CD14-positive monocyte (primary cell): Measurements from ENCODE around the gene ZNF22. TPM values are rescaled to one million over a fixed set of nuclear protein-coding genes. Genes with fewer than 3 reads are reported as not detected.

Experiments used
- DNase-seq, 3 donors: peaks; one replicate each; pipeline ENCODE4 v3.0.0-alpha.2; 2011 to 2022
- H2AFZ ChIP-seq: 2 replicates; pipeline ENCODE4 v1.6.0; 2012; ENCODE audit warnings: mild to moderate bottlenecking, low read depth, low read length, inconsistent platforms; ENCODE audit not compliant: insufficient read depth, poor library complexity, severe bottlenecking
- H3K27ac ChIP-seq, 2 donors: 1 replicate in 1 of 2; 2 replicates in 1 of 2; pipeline ENCODE4 v1.5.1; 2012 to 2013; ENCODE audit warnings: low read length in 2 of 2, control low read depth in 1 of 2, inconsistent platforms in 1 of 2, low read depth in 1 of 2, mild to moderate bottlenecking in 1 of 2
- H3K27me3 ChIP-seq, 2 donors: one replicate each; pipeline versions ENCODE4 v1.6.0 to v1.6.1; 2011 to 2013; ENCODE audit warnings: low read length in 2 of 2; ENCODE audit not compliant: control insufficient read depth in 2 of 2, insufficient read depth in 2 of 2
- H3K36me3 ChIP-seq, 2 donors: replicated peaks in 1 of 2; 1 replicate in 1 of 2; 2 replicates in 1 of 2; pipeline versions ENCODE4 v1.5.1 to v1.6.1; 2012 to 2013; ENCODE audit warnings: low read length in 2 of 2, control low read depth in 1 of 2, inconsistent platforms in 1 of 2, mild to moderate bottlenecking in 1 of 2; ENCODE audit not compliant: insufficient read depth in 2 of 2, control insufficient read depth in 1 of 2
- H3K4me1 ChIP-seq, 2 donors: 1 replicate in 1 of 2; 2 replicates in 1 of 2; pipeline versions ENCODE4 v1.5.1 to v1.6.1; 2012 to 2013; ENCODE audit warnings: low read length in 2 of 2, control low read depth in 1 of 2, inconsistent platforms in 1 of 2, mild to moderate bottlenecking in 1 of 2, moderate library complexity in 1 of 2; ENCODE audit not compliant: insufficient read depth in 2 of 2, control insufficient read depth in 1 of 2
- H3K4me2 ChIP-seq: replicated peaks from 2 replicates; pipeline ENCODE3; 2012; ENCODE audit warnings: low read length, moderate library complexity, mild to moderate bottlenecking; ENCODE audit not compliant: poor library complexity, severe bottlenecking; ENCODE audit errors: extremely low read depth
- H3K4me3 ChIP-seq, 3 experiments: fragments of 200-600 bp in 1 of 3; sonication (generic) in 1 of 3; replicated peaks in 1 of 3; 1 replicate in 2 of 3; 2 replicates in 1 of 3; pipeline ENCODE4 v1.5.1; 2011 to 2013; ENCODE audit warnings: low read length in 3 of 3, mild to moderate bottlenecking in 3 of 3, control low read depth in 2 of 3, low read depth in 2 of 3, inconsistent platforms in 1 of 3, moderate library complexity in 1 of 3
- H3K79me2 ChIP-seq: 2 replicates; pipeline ENCODE4 v1.6.0; 2012; ENCODE audit warnings: mild to moderate bottlenecking, control low read depth, inconsistent platforms, low read length, moderate library complexity; ENCODE audit not compliant: insufficient read depth
- H3K9ac ChIP-seq: 2 replicates; pipeline ENCODE4 v1.6.0; 2017; ENCODE audit warnings: low read length, mild to moderate bottlenecking; ENCODE audit not compliant: insufficient read depth, poor library complexity, severe bottlenecking
- H3K9me3 ChIP-seq, 2 donors: replicated peaks in 1 of 2; 1 replicate in 1 of 2; 2 replicates in 1 of 2; pipeline versions ENCODE4 v1.5.1 to v1.6.1; 2012 to 2013; ENCODE audit warnings: low read length in 2 of 2, control low read depth in 1 of 2; ENCODE audit not compliant: control insufficient read depth in 1 of 2, insufficient read depth in 1 of 2
- H4K20me1 ChIP-seq: 2 replicates; pipeline ENCODE4 v1.6.0; 2012; ENCODE audit warnings: mild to moderate bottlenecking, low read length, control low read depth, moderate library complexity; ENCODE audit not compliant: insufficient read depth
- H3K27ac Mint-ChIP-seq, 7 donors: one replicate each; pipeline ENCODE4 v1.8.0; 2020; ENCODE audit warnings: mild to moderate bottlenecking in 7 of 7, mixed read lengths in 7 of 7, moderate library complexity in 6 of 7, inconsistent platforms in 2 of 7
- H3K27me3 Mint-ChIP-seq, 3 donors: one replicate each; pipeline ENCODE4 v1.8.0; 2021 to 2022; ENCODE audit warnings: low read depth in 3 of 3, mild to moderate bottlenecking in 3 of 3, mixed read lengths in 3 of 3, moderate library complexity in 3 of 3, inconsistent platforms in 1 of 3
- H3K36me3 Mint-ChIP-seq, 2 donors: one replicate each; pipeline ENCODE4 v1.8.0; 2020; ENCODE audit warnings: mixed read lengths in 2 of 2, inconsistent platforms in 1 of 2, mild to moderate bottlenecking in 1 of 2
- H3K4me1 Mint-ChIP-seq: one replicate; pipeline ENCODE4 v1.8.0; 2020; ENCODE audit warnings: mild to moderate bottlenecking, mixed read lengths
- H3K4me3 Mint-ChIP-seq, 2 donors: one replicate each; pipeline ENCODE4 v1.8.0; 2020; ENCODE audit warnings: mild to moderate bottlenecking in 2 of 2, mixed read lengths in 2 of 2, moderate library complexity in 1 of 2
- H3K9me3 Mint-ChIP-seq, 7 donors: one replicate each; pipeline ENCODE4 v1.8.0; 2020 to 2022; ENCODE audit warnings: mixed read lengths in 7 of 7, mild to moderate bottlenecking in 6 of 7, moderate library complexity in 6 of 7, inconsistent platforms in 2 of 7
- CTCF ChIP-seq: fragments of 200-600 bp; IDR thresholded peaks from one replicate; pipeline ENCODE4 v1.8.0; 2022; ENCODE audit warnings: antibody characterized with exemption, mild to moderate bottlenecking
- WGBS: methylation state at CpG from one replicate; pipeline ENCODE4 v1.1.5; 2013; ENCODE audit warnings: missing lambda C conversion rate; ENCODE audit not compliant: insufficient coverage; 5-methylcytosine and 5-hydroxymethylcytosine counted together
- intact Hi-C, 2 donors: fragments of 100-400 bp; cut with micrococcal nuclease; formaldehyde crosslinking; loops; one replicate each; pipeline versions ENCODE4 v1.15.0 to v1.15.1; 2023
- polyA plus RNA-seq, 3 donors: library from polyadenylated mRNA; depleted of rRNA in 1 of 3; unstranded in 2 of 3; stranded (reverse) in 1 of 3; fragments of 300-500 nt in 2 of 3; fragments of >200 nt in 1 of 3; fragmentation: Illumina TruSeq in 2 of 3; gene quantifications; 1 replicate in 2 of 3; 2 replicates in 1 of 3; pipeline ENCODE4 v1.2.3, GENCODE V29; 2012 to 2021

ZNF22 gene
- polyA plus RNA-seq, 3 donors: 4.1 to 14.6 (median 10.4) TPM

- Histone ChIP-seq H3K4me2 (no peak overlapping the region), H3K27ac (no peak overlapping the region), H4K20me1 (peaks cover 100% of the 10 kb centered on the region), H3K4me3 (no peak overlapping the region), H3K79me2 (peaks cover 45% of the 10 kb centered on the region), H3K27me3 (no peaks in the 10 kb centered on the region), H3K4me1 (peaks cover 4 to 5% of the 10 kb centered on the region in 2 donors), H2AFZ (no peak overlapping the region), H3K9ac (no peak overlapping the region), H3K36me3 (peaks cover 94 to 100% of the 10 kb centered on the region in 2 donors), H3K9me3 (no peaks in the 10 kb centered on the region)
- Mint-ChIP-seq H3K36me3 (peaks cover 80 to 98% of the 10 kb centered on the region in 2 donors), H3K4me1 (peaks cover 7% of the 10 kb centered on the region), H3K27me3 (no peaks in the 10 kb centered on the region), H3K4me3 (no peak overlapping the region), H3K9me3 (no peaks in the 10 kb centered on the region), H3K27ac (peak overlapping the region in 3 of 7 donors; percentile 42 to 58 (median 50))
- no peak for DNase-seq
- intact Hi-C loops: no loop called here
- over 99% methylated on average over 13 of the region's 13 CpGs for WGBS
- no peak for TF ChIP-seq CTCF
Observed at GRCh38 chr10:44983066-44983894, 17.4 kb upstream of the ZNF22 start.

DNA sequence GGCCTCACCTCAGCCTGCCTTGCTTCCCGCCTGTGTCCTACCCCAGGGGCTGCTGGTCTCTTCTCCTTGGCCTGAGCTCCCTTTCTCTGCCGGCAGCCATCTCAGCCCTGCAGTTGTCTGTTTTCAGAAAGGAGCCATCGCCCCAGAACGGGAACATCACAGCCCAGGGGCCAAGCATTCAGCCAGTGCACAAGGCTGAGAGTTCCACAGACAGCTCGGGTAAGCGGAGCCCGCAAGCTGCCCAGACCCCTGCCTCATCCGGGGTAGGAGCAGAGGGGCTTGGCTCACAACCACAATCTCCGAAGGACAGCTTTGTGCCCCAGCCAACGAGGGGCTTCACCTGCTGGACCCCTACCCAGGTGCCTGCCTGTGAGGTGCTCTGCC lies 16.8 kb upstream of the ZNF22 start:
- DNase-seq: no peak
- Mint-ChIP-seq H3K9me3 (no peaks in the 10 kb centered on the region), H3K27me3 (no peaks in the 10 kb centered on the region), H3K27ac (peak overlapping the region in 3 of 7 donors; percentile 42 to 50 (median 43)), H3K36me3 (peaks cover 86 to 100% of the 10 kb centered on the region in 2 donors), H3K4me3 (no peak overlapping the region), H3K4me1 (peaks cover 2% of the 10 kb centered on the region)
- Histone ChIP-seq H4K20me1 (peaks cover 100% of the 10 kb centered on the region), H3K27ac (no peak overlapping the region), H3K79me2 (peaks cover 39% of the 10 kb centered on the region), H3K27me3 (no peaks in the 10 kb centered on the region), H3K9me3 (no peaks in the 10 kb centered on the region), H3K4me2 (no peak overlapping the region), H3K36me3 (peaks cover 97 to 100% of the 10 kb centered on the region in 2 donors), H2AFZ (no peak overlapping the region), H3K9ac (no peak overlapping the region), H3K4me3 (no peak overlapping the region), H3K4me1 (no peaks in the 10 kb centered on the region)
- intact Hi-C loops: no loop called here
- 100% methylated on average over 9 of the region's 10 CpGs for WGBS
- no peak for TF ChIP-seq CTCF
